Tibial artery (tissue), 4 donors: Measurements from ENCODE around the gene CEACAM6.
"Not testable (repeated sequence)": the region's sequence is repeated elsewhere in the genome, so short reads cannot be mapped to it uniquely, and the experiment has no call there.

Experiments
- DNase-seq, 2 donors: peaks; one replicate each; pipeline ENCODE4 v3.0.0-alpha.2; 2019
- H3K27ac ChIP-seq, 2 donors: fragments of 200-600 bp; sonication (generic) in 1 of 2; 1 replicate in 1 of 2; 2 replicates in 1 of 2; pipeline ENCODE4 v1.5.1; 2018 to 2019; ENCODE audit warnings: mild to moderate bottlenecking in 1 of 2
- H3K27me3 ChIP-seq, 2 donors: fragments of 200-600 bp; sonication (generic) in 1 of 2; one replicate each; pipeline versions ENCODE4 v1.5.1 to v1.6.0; 2016 to 2019
- H3K36me3 ChIP-seq, 3 donors: fragments of 200-600 bp; sonication (generic) in 2 of 3; one replicate each; pipeline ENCODE4 v1.5.1; 2016 to 2019; ENCODE audit warnings: mild to moderate bottlenecking in 2 of 3
- H3K4me1 ChIP-seq, 4 donors: fragments of 200-600 bp; sonication (generic) in 2 of 4; 1 replicate in 3 of 4; 2 replicates in 1 of 4; pipeline ENCODE4 v1.5.1; 2016 to 2019
- H3K4me3 ChIP-seq, 2 donors: fragments of 200-600 bp; sonication (generic) in 1 of 2; 1 replicate in 1 of 2; 2 replicates in 1 of 2; pipeline ENCODE4 v1.5.1; 2018 to 2019; ENCODE audit warnings: mild to moderate bottlenecking in 2 of 2
- H3K9me3 ChIP-seq, 3 donors: fragments of 200-600 bp; sonication (generic) in 1 of 3; one replicate each; pipeline ENCODE4 v1.5.1; 2016 to 2019
- intact Hi-C: fragments of 100-400 bp; cut with DNase I; formaldehyde crosslinking; loops from one replicate; pipeline ENCODE4 v1.15.0; 2023; ENCODE audit warnings: low total_unique reads
- TF ChIP-seq, protein P1 (sequence below), 2 experiments: fragments of 200-600 bp in 1 of 2; fragments of 450-650 bp in 1 of 2; IDR thresholded peaks; one replicate each; pipeline ENCODE4 v1.5.1; 2017 to 2019; ENCODE audit warnings: antibody characterized with exemption in 2 of 2, mild to moderate bottlenecking in 1 of 2, moderate library complexity in 1 of 2

The CEACAM6 gene

DNA sequence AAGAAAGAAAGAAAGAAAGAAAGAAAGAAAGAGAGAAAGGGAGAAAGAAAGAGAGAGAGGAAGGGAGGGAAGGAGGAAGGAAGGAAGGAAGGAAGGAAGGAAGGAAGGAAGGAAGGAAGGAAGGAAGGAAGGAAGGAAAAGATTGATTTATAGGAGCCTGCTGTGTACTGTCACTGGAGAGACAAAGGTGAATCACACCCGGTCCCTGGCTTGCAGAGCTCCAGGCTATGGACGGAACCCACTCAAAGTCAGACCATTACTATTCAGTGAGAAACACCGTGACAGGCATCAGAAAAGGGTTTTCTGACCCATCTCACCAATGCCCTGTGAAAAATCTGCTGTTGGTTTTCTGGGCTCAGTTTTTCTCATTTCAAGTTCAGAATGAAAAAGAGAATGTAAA is 7.3 kb upstream of the CEACAM6 start:
- H3K9me3 ChIP-seq: no peaks in the 10 kb centered on the region
- H3K27ac ChIP-seq: no peak overlapping the region
- H3K36me3 ChIP-seq: no peaks in the 10 kb centered on the region
- intact Hi-C loops: no loop called here
- H3K4me3 ChIP-seq: no peak overlapping the region
- no peaks in the 10 kb centered on the region for H3K4me1 ChIP-seq
- H3K27me3 ChIP-seq: peaks cover 0 to 14% of the 10 kb centered on the region in 2 donors
- TF ChIP-seq, protein P1, sequence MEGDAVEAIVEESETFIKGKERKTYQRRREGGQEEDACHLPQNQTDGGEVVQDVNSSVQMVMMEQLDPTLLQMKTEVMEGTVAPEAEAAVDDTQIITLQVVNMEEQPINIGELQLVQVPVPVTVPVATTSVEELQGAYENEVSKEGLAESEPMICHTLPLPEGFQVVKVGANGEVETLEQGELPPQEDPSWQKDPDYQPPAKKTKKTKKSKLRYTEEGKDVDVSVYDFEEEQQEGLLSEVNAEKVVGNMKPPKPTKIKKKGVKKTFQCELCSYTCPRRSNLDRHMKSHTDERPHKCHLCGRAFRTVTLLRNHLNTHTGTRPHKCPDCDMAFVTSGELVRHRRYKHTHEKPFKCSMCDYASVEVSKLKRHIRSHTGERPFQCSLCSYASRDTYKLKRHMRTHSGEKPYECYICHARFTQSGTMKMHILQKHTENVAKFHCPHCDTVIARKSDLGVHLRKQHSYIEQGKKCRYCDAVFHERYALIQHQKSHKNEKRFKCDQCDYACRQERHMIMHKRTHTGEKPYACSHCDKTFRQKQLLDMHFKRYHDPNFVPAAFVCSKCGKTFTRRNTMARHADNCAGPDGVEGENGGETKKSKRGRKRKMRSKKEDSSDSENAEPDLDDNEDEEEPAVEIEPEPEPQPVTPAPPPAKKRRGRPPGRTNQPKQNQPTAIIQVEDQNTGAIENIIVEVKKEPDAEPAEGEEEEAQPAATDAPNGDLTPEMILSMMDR (IDR thresholded peaks at IDR 0.05): no peak
- DNase-seq: no peak

DNA sequence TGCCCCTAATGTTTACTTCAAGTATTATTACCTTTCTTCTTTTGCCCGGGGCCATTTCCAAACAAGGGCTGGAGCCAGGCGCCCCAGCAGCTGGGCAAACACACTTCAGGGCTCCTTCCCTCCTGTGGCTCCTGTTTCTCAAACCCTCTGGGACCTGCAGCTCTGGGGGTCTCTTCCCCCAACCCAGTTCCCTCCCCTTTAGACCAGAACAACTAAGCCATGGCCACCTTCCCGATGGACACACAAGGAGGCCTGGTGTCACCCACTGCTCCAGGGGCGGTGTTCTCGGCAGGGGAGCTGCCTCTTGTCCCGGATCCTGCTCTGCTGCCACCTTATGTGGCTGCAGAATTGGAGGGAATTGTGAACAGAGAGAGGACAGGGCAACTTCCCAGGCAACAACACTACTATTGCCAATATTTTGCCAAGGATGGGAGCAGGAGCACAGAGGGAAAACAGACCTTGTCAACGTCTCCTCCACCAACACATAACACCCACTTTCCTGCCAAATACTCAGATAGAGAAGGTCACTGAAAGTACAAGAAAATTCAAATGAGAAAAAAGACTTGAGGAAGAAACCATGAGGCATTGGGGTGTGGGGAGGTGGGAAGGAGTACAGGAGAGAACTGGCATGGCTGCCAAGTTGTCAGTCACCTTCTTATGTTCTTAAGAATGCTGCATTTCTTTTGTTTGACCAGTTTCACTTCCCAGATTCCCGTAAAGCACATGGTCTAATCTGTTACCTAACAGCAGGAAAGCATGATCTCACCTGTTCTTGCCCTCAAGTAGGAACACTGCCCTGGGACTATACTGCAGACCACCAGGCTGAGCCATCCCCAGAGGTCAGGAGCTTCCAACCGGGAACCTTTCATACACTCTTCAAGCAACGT is 4.8 kb upstream of the CEACAM6 start:
- H3K4me3 ChIP-seq, intact Hi-C loops, DNase-seq, H3K27ac ChIP-seq, H3K9me3 ChIP-seq, H3K4me1 ChIP-seq, H3K36me3 ChIP-seq: not testable (repeated sequence)
- H3K27me3 ChIP-seq: peaks cover 0 to 27% of the 10 kb centered on the region in 2 donors

DNA sequence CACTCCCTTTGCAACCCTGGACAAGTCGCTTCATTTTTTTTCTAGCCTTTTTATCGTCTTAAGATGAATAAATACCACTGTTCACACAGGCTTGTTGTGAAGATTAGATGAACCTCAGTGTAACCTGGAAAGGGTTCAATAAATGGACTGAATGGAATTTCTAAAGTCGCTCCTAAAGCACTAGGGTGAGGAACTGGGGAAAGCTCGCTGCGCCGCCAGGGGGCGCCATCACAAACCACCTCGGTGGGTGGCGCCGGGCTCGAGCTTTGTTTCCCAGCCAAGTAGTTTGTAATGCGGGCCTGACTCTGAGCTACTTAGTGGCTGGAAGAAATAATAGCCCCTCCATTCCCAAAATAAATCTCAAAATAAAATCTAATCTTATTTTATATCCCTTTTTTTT is 2.2 kb upstream of the CEACAM6 start:
- Histone ChIP-seq H3K4me1 (no peaks in the 10 kb centered on the region), H3K36me3 (no peaks in the 10 kb centered on the region), H3K27me3 (peaks cover 0 to 20% of the 10 kb centered on the region in 2 donors), H3K27ac (no peak overlapping the region), H3K4me3 (no peak overlapping the region), H3K9me3 (no peaks in the 10 kb centered on the region)
- intact Hi-C loops: no loop called here
- DNase-seq: peak in 1 of 2 donors; percentile 28
- TF ChIP-seq, protein P1 (IDR thresholded peaks at IDR 0.05): peak; percentile 10 to 41

DNA sequence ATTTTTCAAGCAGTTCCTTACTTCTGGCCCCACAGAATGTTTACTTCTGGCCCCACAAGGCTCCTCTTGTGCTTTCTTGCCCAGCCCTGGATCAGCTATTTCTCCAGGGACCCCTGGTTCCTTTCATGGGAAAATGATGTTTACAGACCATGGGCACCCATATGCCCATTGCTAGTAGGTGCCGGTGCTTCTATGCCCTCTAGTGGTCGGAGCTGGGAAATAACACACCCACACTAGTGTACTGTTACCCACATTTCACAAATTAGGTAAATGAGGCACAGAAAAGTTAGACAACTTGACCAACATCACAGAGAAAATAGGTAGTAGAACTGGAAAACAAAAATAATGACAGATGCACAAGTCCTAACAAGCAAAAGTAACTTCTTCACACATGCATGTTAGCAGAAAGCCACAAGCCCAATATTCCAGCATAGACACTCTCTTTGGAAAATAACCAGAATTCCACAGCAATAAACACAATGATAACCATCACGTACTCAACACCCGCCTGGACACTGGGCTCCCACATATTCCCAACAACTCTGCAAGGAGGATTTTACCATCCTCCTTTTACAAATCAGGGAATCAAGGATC is 1.3 kb upstream of the CEACAM6 start:
- intact Hi-C loops: no loop called here
- peak in 1 of 2 donors; percentile 48 for DNase-seq
- Histone ChIP-seq H3K4me1 (no peaks in the 10 kb centered on the region), H3K36me3 (no peaks in the 10 kb centered on the region), H3K27me3 (peaks cover 0 to 17% of the 10 kb centered on the region in 2 donors), H3K27ac (no peak overlapping the region), H3K4me3 (no peak overlapping the region), H3K9me3 (no peaks in the 10 kb centered on the region)
- TF ChIP-seq, protein P1 (IDR thresholded peaks at IDR 0.05): peak; percentile 33 to 42

DNA sequence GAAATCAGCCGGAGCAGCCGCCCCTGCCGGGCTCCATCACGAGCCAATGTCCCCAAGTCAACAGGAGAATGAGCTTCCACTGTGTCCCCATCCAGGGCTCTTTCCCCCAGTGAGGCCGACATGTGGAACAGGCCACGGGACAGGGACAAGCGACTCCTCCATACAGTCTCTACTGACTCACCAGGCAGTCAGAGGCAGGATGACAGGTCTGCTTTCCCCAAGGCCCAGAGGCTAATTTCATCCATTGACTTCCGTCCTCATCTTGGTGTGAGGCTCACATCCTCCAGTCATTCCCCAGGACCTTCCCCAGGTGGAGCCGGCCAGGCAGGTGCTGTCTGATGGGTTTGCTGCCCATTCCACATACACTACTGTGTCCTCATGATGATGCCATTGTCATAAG is 3.5 kb downstream of the CEACAM6 start:
- no peaks in the 10 kb centered on the region for H3K9me3 ChIP-seq
- TF ChIP-seq, protein P1 (IDR thresholded peaks at IDR 0.05): no peak
- intact Hi-C loops: no loop called here
- H3K36me3 ChIP-seq: no peaks in the 10 kb centered on the region
- H3K27ac ChIP-seq: no peak overlapping the region
- DNase-seq: no peak
- peaks cover 0 to 21% of the 10 kb centered on the region in 2 donors for H3K27me3 ChIP-seq
- no peaks in the 10 kb centered on the region for H3K4me1 ChIP-seq
- H3K4me3 ChIP-seq: no peak overlapping the region

DNA sequence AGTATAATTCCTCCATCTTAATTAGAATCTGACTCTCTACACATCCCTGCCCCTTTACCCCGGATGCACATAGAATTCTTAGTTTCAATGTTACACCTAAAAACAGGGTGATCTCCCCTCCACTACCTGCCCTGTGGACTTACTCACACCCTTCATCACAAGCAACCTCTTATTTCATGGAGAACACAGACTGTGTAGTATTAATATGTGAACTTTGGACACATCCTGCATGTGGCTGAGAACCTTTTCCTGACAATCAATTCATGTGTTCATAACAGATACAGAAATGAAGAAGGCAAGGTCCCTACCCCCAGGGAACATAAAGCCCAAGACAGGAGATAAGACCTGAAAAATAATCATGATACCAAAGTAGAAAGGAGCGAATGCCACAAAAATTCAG is 11.8 kb downstream of the CEACAM6 start:
- Histone ChIP-seq H3K4me1 (no peaks in the 10 kb centered on the region), H3K4me3 (no peak overlapping the region), H3K27me3 (peaks cover 0 to 10% of the 10 kb centered on the region in 2 donors), H3K27ac (no peak overlapping the region), H3K9me3 (no peaks in the 10 kb centered on the region), H3K36me3 (no peaks in the 10 kb centered on the region)
- TF ChIP-seq, protein P1 (IDR thresholded peaks at IDR 0.05): no peak
- intact Hi-C loops: no loop called here
- no peak for DNase-seq

DNA sequence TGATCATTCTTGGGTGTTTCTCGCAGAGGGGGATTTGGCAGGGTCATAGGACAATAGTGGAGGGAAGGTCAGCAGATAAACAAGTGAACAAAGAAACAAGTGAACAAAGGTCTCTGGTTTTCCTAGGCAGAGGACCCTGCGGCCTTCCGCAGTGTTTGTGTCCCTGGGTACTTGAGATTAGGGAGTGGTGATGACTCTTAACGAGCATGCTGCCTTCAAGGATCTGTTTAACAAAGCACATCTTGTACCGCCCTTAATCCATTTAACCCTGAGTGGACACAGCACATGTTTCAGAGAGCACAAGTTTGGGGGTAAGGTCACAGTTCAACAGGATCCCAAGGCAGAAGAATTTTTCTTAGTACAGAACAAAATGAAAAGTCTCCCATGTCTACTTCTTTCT is 12.8 kb downstream of the CEACAM6 start:
- H3K4me3 ChIP-seq, intact Hi-C loops, H3K36me3 ChIP-seq, H3K27me3 ChIP-seq, H3K9me3 ChIP-seq, H3K4me1 ChIP-seq, H3K27ac ChIP-seq, DNase-seq: not testable (repeated sequence)
